Naive thymus-derived CD4-positive, alpha-beta T cell (primary cell): ENCODE results near the gene MGRN1. TPM values are rescaled to one million over a fixed set of nuclear protein-coding genes. Genes with fewer than 3 reads are reported as not detected.

Experiments used
- ATAC-seq: fragments of 150-1000 bp; cut with Tn5 transposase; 2 replicates; pipeline ENCODE4 v1.10.0; 2021; ENCODE audit warnings: mild to moderate bottlenecking, moderate library complexity
- CTCF ChIA-PET: fragments of 350-600 bp; sonication (Branson Sonifier 250); formaldehyde crosslinking; loops from one replicate; lab custom pipeline; 2021; ENCODE audit warnings: antibody characterized with exemption; lab: Charles Lee
- POLR2A ChIA-PET: fragments of 350-600 bp; sonication (Branson Sonifier 250); formaldehyde crosslinking; loops from one replicate; lab custom pipeline; 2021; ENCODE audit warnings: antibody characterized with exemption, inconsistent platforms; lab: Charles Lee
- DNase-seq, 9 donors: peaks; one replicate each; pipeline versions ENCODE4 v3.0.0 to v3.0.0-alpha.2; 2020 to 2022; ENCODE audit warnings: mixed read lengths in 1 of 9
- H3K27ac ChIP-seq: one replicate; pipeline ENCODE4 v1.7.0; 2013; ENCODE audit warnings: mild to moderate bottlenecking, low read depth, low read length, moderate library complexity
- H3K27me3 ChIP-seq, 2 donors: one replicate each; pipeline ENCODE4 v1.7.0; 2013; ENCODE audit warnings: low read length in 2 of 2, mild to moderate bottlenecking in 2 of 2, moderate library complexity in 2 of 2; ENCODE audit not compliant: control insufficient read depth in 2 of 2, insufficient read depth in 2 of 2
- H3K36me3 ChIP-seq, 3 experiments: 1 replicate in 2 of 3; 2 replicates in 1 of 3; pipeline ENCODE4 v1.7.0; 2013; ENCODE audit warnings: low read length in 3 of 3, mild to moderate bottlenecking in 3 of 3, moderate library complexity in 1 of 3; ENCODE audit not compliant: insufficient read depth in 3 of 3, control insufficient read depth in 2 of 3
- H3K4me1 ChIP-seq, 2 donors: one replicate each; pipeline ENCODE4 v1.7.0; 2013; ENCODE audit warnings: low read length in 2 of 2, mild to moderate bottlenecking in 2 of 2, moderate library complexity in 1 of 2; ENCODE audit not compliant: control insufficient read depth in 2 of 2, insufficient read depth in 2 of 2
- H3K4me3 ChIP-seq: 2 replicates; pipeline ENCODE4 v1.7.0; 2013; ENCODE audit warnings: mild to moderate bottlenecking, low read length
- H3K9me3 ChIP-seq, 3 experiments: 1 replicate in 2 of 3; 2 replicates in 1 of 3; pipeline ENCODE4 v1.7.0; 2013; ENCODE audit warnings: low read length in 3 of 3; ENCODE audit not compliant: control insufficient read depth in 2 of 3
- H3K27ac Mint-ChIP-seq, 9 donors: one replicate each; pipeline ENCODE4 v1.8.0; 2020 to 2022; ENCODE audit warnings: mixed read lengths in 9 of 9, mild to moderate bottlenecking in 8 of 9, moderate library complexity in 5 of 9, inconsistent platforms in 2 of 9
- H3K27me3 Mint-ChIP-seq, 5 donors: one replicate each; pipeline ENCODE4 v1.8.0; 2021 to 2022; ENCODE audit warnings: mixed read lengths in 5 of 5, mild to moderate bottlenecking in 1 of 5
- H3K36me3 Mint-ChIP-seq, 5 donors: one replicate each; pipeline ENCODE4 v1.8.0; 2020 to 2022; ENCODE audit warnings: mixed read lengths in 5 of 5, mild to moderate bottlenecking in 3 of 5, inconsistent platforms in 1 of 5
- H3K4me1 Mint-ChIP-seq, 7 donors: one replicate each; pipeline ENCODE4 v1.8.0; 2020 to 2022; ENCODE audit warnings: mixed read lengths in 7 of 7, mild to moderate bottlenecking in 3 of 7, inconsistent platforms in 1 of 7
- H3K4me3 Mint-ChIP-seq, 10 donors: one replicate each; pipeline ENCODE4 v1.8.0; 2020 to 2022; ENCODE audit warnings: mild to moderate bottlenecking in 10 of 10, mixed read lengths in 10 of 10, moderate library complexity in 6 of 10, inconsistent platforms in 2 of 10
- H3K9me3 Mint-ChIP-seq, 11 donors: one replicate each; pipeline ENCODE4 v1.8.0; 2020 to 2022; ENCODE audit warnings: mixed read lengths in 11 of 11, mild to moderate bottlenecking in 4 of 11, inconsistent platforms in 1 of 11, moderate library complexity in 1 of 11
- intact Hi-C, 2 donors: fragments of 100-400 bp; cut with micrococcal nuclease; formaldehyde crosslinking; loops; one replicate each; pipeline ENCODE4 v1.15.1; 2023
- polyA plus RNA-seq, 2 donors: library from polyadenylated mRNA; unstranded; fragments of 300-500 nt; fragmentation: Illumina TruSeq; gene quantifications; one replicate each; pipeline ENCODE4 v1.2.3, GENCODE V29; 2021
- total RNA-seq, 6 experiments: library from RNA in 5 of 6; stranded (reverse) in 5 of 6; gene quantifications; 1 replicate in 5 of 6; 2 replicates in 1 of 6; pipeline ENCODE4 v1.2.3 and lab custom pipeline; 2021 to 2026

Gene MGRN1
- total and polyA plus RNA-seq, 7 experiments from 2014 or later, result 4.9 to 103 (median 71.1) TPM

- ATAC-seq, result no peak
- POLR2A ChIA-PET, result interaction anchor here (1.0 to 1.2 kb wide), 2 partner anchors 78 to 81 kb away, joined by 3 to 4 read pairs; no protein-coding TSS in a partner anchor
Observed at GRCh38 chr16:4586291-4586690, 38.3 kb upstream of the MGRN1 start.

DNA sequence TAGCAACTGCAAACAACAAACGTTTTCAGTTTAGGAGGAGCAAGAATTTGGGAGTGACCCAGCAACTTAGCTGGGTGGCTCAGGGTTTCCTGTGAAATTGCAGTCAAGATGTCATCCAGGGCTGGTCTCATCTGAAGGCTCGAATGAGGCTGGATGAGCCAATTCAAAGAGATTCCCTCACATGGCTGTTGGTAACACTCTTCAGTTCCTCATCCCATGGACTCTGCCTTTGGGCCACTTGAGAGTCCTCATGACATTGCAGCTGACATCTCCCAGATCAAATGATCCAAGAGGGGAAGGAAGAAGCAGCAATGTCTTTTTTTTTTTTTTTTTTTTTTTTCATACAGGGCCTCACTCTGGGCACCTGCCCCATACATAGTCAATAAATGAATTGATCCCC lies 36.2 kb upstream of the MGRN1 start:
- H3K4me3 ChIP-seq, result no peak overlapping the region
- intact Hi-C loops, result no loop called here
- H3K27ac ChIP-seq, result no peak overlapping the region
- ATAC-seq, result no peak
- ChIA-PET POLR2A (no interaction called here), CTCF (interaction anchor here (0.6 to 0.8 kb wide), 2 partner anchors 9 to 141 kb away, joined by 3 read pairs; no protein-coding TSS in a partner anchor)
- H3K27me3 Mint-ChIP-seq, result peaks cover 0 to 27% (median 5%) of the 10 kb centered on the region in 5 donors
- no peak for DNase-seq
- no peaks in the 10 kb centered on the region for H3K36me3 ChIP-seq
- H3K4me3 Mint-ChIP-seq, result no peak overlapping the region
- no peak overlapping the region for H3K27ac Mint-ChIP-seq
- H3K27me3 ChIP-seq, result no peaks in the 10 kb centered on the region
- H3K9me3 ChIP-seq, result peaks cover 0 to 6% (median 0%) of the 10 kb centered on the region in 3 experiments
- H3K4me1 ChIP-seq, result no peaks in the 10 kb centered on the region
- peaks cover 0 to 4% (median 0%) of the 10 kb centered on the region in 7 donors for H3K4me1 Mint-ChIP-seq
- peaks cover 0 to 2% (median 0%) of the 10 kb centered on the region in 11 donors for H3K9me3 Mint-ChIP-seq
- peaks cover 0 to 5% (median 0%) of the 10 kb centered on the region in 5 donors for H3K36me3 Mint-ChIP-seq

More at GRCh38 chr16:4586291-4586690, 38.3 kb upstream of the MGRN1 start:
- CTCF ChIA-PET, result interaction anchor here (0.7 to 2.5 kb wide), 11 partner anchors 21 to 470 kb away, joined by 3 to 24 read pairs (median 3); no protein-coding TSS in a partner anchor
- Mint-ChIP-seq H3K4me3 (no peak overlapping the region), H3K36me3 (peaks cover 0 to 5% (median 0%) of the 10 kb centered on the region in 5 donors), H3K4me1 (peaks cover 0 to 4% (median 0%) of the 10 kb centered on the region in 7 donors), H3K27ac (no peak overlapping the region), H3K9me3 (peaks cover 0 to 2% (median 0%) of the 10 kb centered on the region in 11 donors), H3K27me3 (peaks cover 0 to 27% (median 5%) of the 10 kb centered on the region in 5 donors)
- intact Hi-C loops, result no loop called here
- peaks cover 0 to 6% (median 0%) of the 10 kb centered on the region in 3 experiments for H3K9me3 ChIP-seq
- H3K4me3 ChIP-seq, result no peak overlapping the region
- no peak overlapping the region for H3K27ac ChIP-seq
- no peak for DNase-seq
- H3K36me3 ChIP-seq, result no peaks in the 10 kb centered on the region
- H3K4me1 ChIP-seq, result no peaks in the 10 kb centered on the region
- no peaks in the 10 kb centered on the region for H3K27me3 ChIP-seq

DNA sequence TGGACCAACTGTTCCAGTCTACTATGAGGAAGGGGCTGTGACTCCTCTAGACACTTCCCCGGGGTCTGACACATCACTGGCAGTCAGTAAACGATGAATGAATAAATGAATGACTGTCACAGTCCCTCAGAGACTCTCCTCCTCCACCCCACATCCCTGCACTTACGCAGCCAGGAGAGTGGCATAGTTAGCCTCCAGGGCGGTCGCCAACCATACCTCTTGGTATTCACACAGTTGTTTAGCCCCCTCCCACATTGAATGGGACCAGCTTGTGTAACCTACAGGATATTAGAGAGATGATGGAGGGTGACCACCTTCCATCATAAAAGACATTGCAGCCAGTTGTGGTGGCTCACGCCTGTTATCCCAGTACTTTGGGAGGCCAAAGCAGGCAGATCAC lies 35.7 kb upstream of the MGRN1 start:
- DNase-seq (no peak), ATAC-seq (no peak)
- peaks cover 0 to 4% (median 0%) of the 10 kb centered on the region in 7 donors for H3K4me1 Mint-ChIP-seq
- intact Hi-C loops, result no loop called here
- H3K27ac Mint-ChIP-seq, result no peak overlapping the region
- Histone ChIP-seq H3K36me3 (no peaks in the 10 kb centered on the region), H3K27me3 (no peaks in the 10 kb centered on the region), H3K4me1 (no peaks in the 10 kb centered on the region), H3K9me3 (peaks cover 0 to 6% (median 0%) of the 10 kb centered on the region in 3 experiments), H3K4me3 (no peak overlapping the region), H3K27ac (no peak overlapping the region)
- H3K4me3 Mint-ChIP-seq, result no peak overlapping the region
- H3K36me3 Mint-ChIP-seq, result peaks cover 0 to 5% (median 0%) of the 10 kb centered on the region in 5 donors
- H3K9me3 Mint-ChIP-seq, result peaks cover 0 to 2% (median 0%) of the 10 kb centered on the region in 11 donors
- ChIA-PET CTCF (interaction anchor here (0.6 to 0.8 kb wide), 3 partner anchors 9 to 310 kb away, joined by 3 read pairs; no protein-coding TSS in a partner anchor), POLR2A (no interaction called here)
- peaks cover 0 to 27% (median 5%) of the 10 kb centered on the region in 5 donors for H3K27me3 Mint-ChIP-seq

DNA sequence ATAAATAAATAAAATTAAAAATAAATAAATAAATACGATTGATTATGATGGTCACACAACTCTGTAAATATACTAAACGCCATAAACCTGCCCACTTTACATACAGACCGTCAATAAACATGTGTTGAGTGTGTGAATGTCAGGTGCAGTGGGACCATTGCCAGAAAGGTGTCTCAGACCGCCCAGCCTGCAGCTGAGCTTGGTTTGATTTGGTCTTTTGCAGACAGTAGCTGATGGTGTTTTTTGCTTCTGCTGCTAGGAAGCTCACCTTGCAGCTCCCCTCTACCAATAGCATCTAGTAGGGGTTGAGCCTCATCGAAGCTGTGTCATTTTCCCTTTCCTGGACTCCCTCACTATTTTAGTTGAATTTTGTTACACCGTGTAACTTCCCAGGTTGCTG lies 33.4 kb upstream of the MGRN1 start:
- H3K27me3 Mint-ChIP-seq, result peaks cover 0 to 19% (median 0%) of the 10 kb centered on the region in 5 donors
- no peaks in the 10 kb centered on the region for H3K4me1 ChIP-seq
- ChIA-PET CTCF (no interaction called here), POLR2A (no interaction called here)
- intact Hi-C loops, result no loop called here
- peaks cover 0 to 6% (median 0%) of the 10 kb centered on the region in 3 experiments for H3K9me3 ChIP-seq
- no peak overlapping the region for H3K4me3 Mint-ChIP-seq
- no peak for ATAC-seq
- no peak overlapping the region for H3K27ac ChIP-seq
- no peaks in the 10 kb centered on the region for H3K27me3 ChIP-seq
- peaks cover 0 to 5% (median 0%) of the 10 kb centered on the region in 5 donors for H3K36me3 Mint-ChIP-seq
- peaks cover 0 to 2% (median 0%) of the 10 kb centered on the region in 11 donors for H3K9me3 Mint-ChIP-seq
- no peak overlapping the region for H3K4me3 ChIP-seq
- H3K27ac Mint-ChIP-seq, result no peak overlapping the region
- peaks cover 0 to 5% (median 0%) of the 10 kb centered on the region in 7 donors for H3K4me1 Mint-ChIP-seq
- DNase-seq, result no peak
- H3K36me3 ChIP-seq, result no peaks in the 10 kb centered on the region

- intact Hi-C loops, result no loop called here
- POLR2A ChIA-PET, result no interaction called here
Observed at GRCh38 chr16:4591706-4592470, 32.7 kb upstream of the MGRN1 start.

DNA sequence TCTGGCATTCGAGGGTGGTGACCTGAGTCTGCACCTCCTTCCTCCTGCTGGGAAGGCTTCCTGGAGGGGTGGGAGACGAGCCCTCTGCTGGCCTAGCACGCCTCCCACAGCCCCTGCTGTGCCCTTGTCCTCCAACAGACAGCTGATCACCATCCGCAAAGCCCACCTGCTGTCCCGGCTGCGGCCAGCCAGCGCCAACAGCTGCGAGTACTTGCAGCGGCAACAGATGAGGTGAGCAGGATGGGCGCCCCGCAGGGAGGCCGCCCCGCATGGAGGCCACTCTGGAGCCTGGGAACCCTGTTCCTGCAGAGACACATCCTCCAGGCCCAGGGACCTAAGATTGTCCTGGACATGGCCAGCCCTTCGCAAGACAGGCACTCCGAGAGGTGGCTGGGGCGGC lies 31.5 kb upstream of the MGRN1 start:
- DNase-seq (no peak), ATAC-seq (no peak)
- H3K27ac ChIP-seq, result no peak overlapping the region
- H3K4me3 Mint-ChIP-seq, result no peak overlapping the region
- peaks cover 0 to 3% (median 0%) of the 10 kb centered on the region in 5 donors for H3K36me3 Mint-ChIP-seq
- peaks cover 0 to 5% (median 0%) of the 10 kb centered on the region in 7 donors for H3K4me1 Mint-ChIP-seq
- no peaks in the 10 kb centered on the region for H3K4me1 ChIP-seq
- ChIA-PET CTCF (no interaction called here), POLR2A (no interaction called here)
- no peak overlapping the region for H3K27ac Mint-ChIP-seq
- peaks cover 0 to 2% (median 0%) of the 10 kb centered on the region in 11 donors for H3K9me3 Mint-ChIP-seq
- no peak overlapping the region for H3K4me3 ChIP-seq
- H3K27me3 Mint-ChIP-seq, result peaks cover 0 to 4% (median 0%) of the 10 kb centered on the region in 5 donors
- H3K27me3 ChIP-seq, result no peaks in the 10 kb centered on the region
- intact Hi-C loops, result no loop called here
- peaks cover 0 to 4% (median 0%) of the 10 kb centered on the region in 3 experiments for H3K9me3 ChIP-seq
- H3K36me3 ChIP-seq, result no peaks in the 10 kb centered on the region

More at GRCh38 chr16:4591706-4592470, 32.7 kb upstream of the MGRN1 start:
- Mint-ChIP-seq H3K4me1 (peaks cover 0 to 5% (median 0%) of the 10 kb centered on the region in 7 donors), H3K36me3 (peaks cover 0 to 5% (median 0%) of the 10 kb centered on the region in 5 donors), H3K4me3 (no peak overlapping the region), H3K27me3 (peaks cover 0 to 14% (median 0%) of the 10 kb centered on the region in 5 donors), H3K9me3 (peaks cover 0 to 2% (median 0%) of the 10 kb centered on the region in 11 donors), H3K27ac (no peak overlapping the region)
- Histone ChIP-seq H3K4me1 (no peaks in the 10 kb centered on the region), H3K27me3 (no peaks in the 10 kb centered on the region), H3K27ac (no peak overlapping the region), H3K36me3 (no peaks in the 10 kb centered on the region), H3K4me3 (no peak overlapping the region), H3K9me3 (peaks cover 0 to 6% (median 0%) of the 10 kb centered on the region in 3 experiments)
- DNase-seq, result no peak
- CTCF ChIA-PET, result no interaction called here
- no peak for ATAC-seq
